Peyer's patch (tissue), 4 donors: Measurements from ENCODE around the gene AZU1.

Source experiments
- CTCF ChIP-seq, 6 experiments: fragments of 450-650 bp in 4 of 6; fragments of 200-600 bp in 2 of 6; sonication (generic) in 1 of 6; IDR thresholded peaks; one replicate each; pipeline ENCODE4 v1.5.1; 2017 to 2019; ENCODE audit warnings: antibody characterized with exemption in 6 of 6, mild to moderate bottlenecking in 3 of 6, moderate library complexity in 1 of 6
- POLR2A ChIP-seq, 2 donors: fragments of 450-650 bp; IDR thresholded peaks; one replicate each; pipeline ENCODE4 v1.5.1; 2017; ENCODE audit warnings: antibody characterized with exemption in 2 of 2, mild to moderate bottlenecking in 2 of 2, moderate library complexity in 2 of 2

- no peak for TF ChIP-seq CTCF (IDR thresholded peaks at IDR 0.05)
- no peak for TF ChIP-seq POLR2A (IDR thresholded peaks at IDR 0.05)
Observed at GRCh38 chr19:808423-808775, 19.2 kb upstream of the AZU1 start.
